Natural killer cell (primary cell): ENCODE results near the gene NDUFA1. TPM values are rescaled to one million over a fixed set of nuclear protein-coding genes. Genes with fewer than 3 reads are reported as not detected.
"Not testable (repeated sequence)": the region's sequence is repeated elsewhere in the genome, so short reads cannot be mapped to it uniquely, and the experiment has no call there.

ENCODE experiments used
- ATAC-seq, 3 donors: fragments of 150-1000 bp in 2 of 3; fragments of 200-7000 bp in 1 of 3; cut with Tn5 transposase; 1 replicate in 1 of 3; 2 replicates in 2 of 3; pipeline ENCODE4 v1.10.0; 2021; ENCODE audit warnings: mild to moderate bottlenecking in 2 of 3, moderate library complexity in 2 of 3
- DNase-seq, 2 donors: peaks; one replicate each; pipeline versions ENCODE4 v3.0.0 to v3.0.0-alpha.2; 2013 to 2021; ENCODE audit warnings: mixed read lengths in 1 of 2
- H3K27ac ChIP-seq: one replicate; pipeline ENCODE4 v1.5.1; 2013; ENCODE audit warnings: mild to moderate bottlenecking, low read length
- H3K27me3 ChIP-seq: one replicate; pipeline ENCODE4 v1.6.1; 2013; ENCODE audit warnings: low read length; ENCODE audit not compliant: control insufficient read depth, insufficient read depth
- H3K36me3 ChIP-seq: one replicate; pipeline ENCODE4 v1.6.1; 2013; ENCODE audit warnings: low read length; ENCODE audit not compliant: control insufficient read depth, insufficient read depth
- H3K4me1 ChIP-seq: one replicate; pipeline ENCODE4 v1.6.1; 2013; ENCODE audit warnings: low read length; ENCODE audit not compliant: control insufficient read depth, insufficient read depth
- H3K4me3 ChIP-seq: one replicate; pipeline ENCODE4 v1.5.1; 2013; ENCODE audit warnings: low read length
- H3K9me3 ChIP-seq: one replicate; pipeline ENCODE4 v1.6.1; 2013; ENCODE audit warnings: low read length; ENCODE audit not compliant: control insufficient read depth, insufficient read depth
- H3K27ac Mint-ChIP-seq, 2 donors: one replicate each; pipeline ENCODE4 v1.8.0; 2022; ENCODE audit warnings: mild to moderate bottlenecking in 2 of 2, mixed read lengths in 2 of 2, moderate library complexity in 1 of 2
- H3K27me3 Mint-ChIP-seq, 2 donors: one replicate each; pipeline ENCODE4 v1.8.0; 2022; ENCODE audit warnings: low read depth in 2 of 2, mixed read lengths in 2 of 2
- H3K36me3 Mint-ChIP-seq: one replicate; pipeline ENCODE4 v1.8.0; 2022; ENCODE audit warnings: mixed read lengths
- H3K4me1 Mint-ChIP-seq, 2 donors: one replicate each; pipeline ENCODE4 v1.8.0; 2022; ENCODE audit warnings: mixed read lengths in 2 of 2
- H3K4me3 Mint-ChIP-seq: one replicate; pipeline ENCODE4 v1.8.0; 2022; ENCODE audit warnings: mild to moderate bottlenecking, moderate library complexity, mixed read lengths
- H3K9me3 Mint-ChIP-seq, 2 donors: one replicate each; pipeline ENCODE4 v1.8.0; 2022; ENCODE audit warnings: mixed read lengths in 2 of 2
- WGBS: methylation state at CpG from one replicate; pipeline ENCODE4 v1.1.7; 2013; ENCODE audit warnings: missing lambda C conversion rate; ENCODE audit not compliant: insufficient coverage; 5-methylcytosine and 5-hydroxymethylcytosine counted together
- intact Hi-C: fragments of 100-400 bp; cut with micrococcal nuclease; formaldehyde crosslinking; loops from one replicate; pipeline ENCODE4 v1.14.2; 2022
- total RNA-seq, 4 donors: library from RNA; stranded (reverse); fragments of 120-200 nt in 1 of 4; gene quantifications; one replicate each; pipeline versions ENCODE4 v1.2.3 to v1.2.4, GENCODE V29; 2013 to 2022
- TF ChIP-seq, protein P1 (sequence below): fragments of 200-600 bp; IDR thresholded peaks from one replicate; pipeline ENCODE4 v1.8.0; 2022; ENCODE audit warnings: antibody characterized with exemption

NDUFA1 gene
- total RNA-seq, 3 donors from 2014 or later (not counting 1 experiment from before 2014, with no cell fraction given): 43.6 to 56.8 (median 54.9) TPM

DNA sequence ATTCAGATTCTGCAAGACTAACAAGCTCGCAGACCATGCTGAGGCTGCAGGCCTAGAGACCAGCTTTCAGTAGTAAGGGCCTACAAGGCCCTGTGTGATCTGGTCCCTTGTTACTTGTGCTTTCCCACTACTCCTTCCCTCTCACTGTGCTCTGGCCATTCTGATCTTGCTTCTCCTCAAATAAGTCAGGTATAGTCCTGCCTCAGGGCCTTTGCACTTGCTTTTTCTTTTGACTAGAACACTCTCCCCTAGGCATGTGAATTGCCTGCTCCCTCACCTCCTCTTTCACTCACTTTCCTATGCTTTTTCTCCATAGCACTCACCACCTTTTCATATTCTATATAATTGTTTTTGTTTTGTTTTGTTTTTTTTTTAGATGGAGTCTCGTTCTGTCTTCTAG, 46.2 kb downstream of the NDUFA1 start:
- 100% methylated on average over 2 of the region's 2 CpGs for WGBS
- Histone ChIP-seq H3K36me3 (no peaks in the 10 kb centered on the region), H3K27ac (no peak overlapping the region), H3K27me3 (no peaks in the 10 kb centered on the region), H3K4me3 (no peak overlapping the region), H3K9me3 (no peaks in the 10 kb centered on the region), H3K4me1 (no peaks in the 10 kb centered on the region)
- H3K27ac Mint-ChIP-seq: no peak overlapping the region
- TF ChIP-seq, protein P1, sequence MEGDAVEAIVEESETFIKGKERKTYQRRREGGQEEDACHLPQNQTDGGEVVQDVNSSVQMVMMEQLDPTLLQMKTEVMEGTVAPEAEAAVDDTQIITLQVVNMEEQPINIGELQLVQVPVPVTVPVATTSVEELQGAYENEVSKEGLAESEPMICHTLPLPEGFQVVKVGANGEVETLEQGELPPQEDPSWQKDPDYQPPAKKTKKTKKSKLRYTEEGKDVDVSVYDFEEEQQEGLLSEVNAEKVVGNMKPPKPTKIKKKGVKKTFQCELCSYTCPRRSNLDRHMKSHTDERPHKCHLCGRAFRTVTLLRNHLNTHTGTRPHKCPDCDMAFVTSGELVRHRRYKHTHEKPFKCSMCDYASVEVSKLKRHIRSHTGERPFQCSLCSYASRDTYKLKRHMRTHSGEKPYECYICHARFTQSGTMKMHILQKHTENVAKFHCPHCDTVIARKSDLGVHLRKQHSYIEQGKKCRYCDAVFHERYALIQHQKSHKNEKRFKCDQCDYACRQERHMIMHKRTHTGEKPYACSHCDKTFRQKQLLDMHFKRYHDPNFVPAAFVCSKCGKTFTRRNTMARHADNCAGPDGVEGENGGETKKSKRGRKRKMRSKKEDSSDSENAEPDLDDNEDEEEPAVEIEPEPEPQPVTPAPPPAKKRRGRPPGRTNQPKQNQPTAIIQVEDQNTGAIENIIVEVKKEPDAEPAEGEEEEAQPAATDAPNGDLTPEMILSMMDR: no peak
- DNase-seq (no peak), ATAC-seq (no peak)
- H3K27me3 Mint-ChIP-seq: no peaks in the 10 kb centered on the region
- H3K4me1 Mint-ChIP-seq: no peaks in the 10 kb centered on the region
- H3K4me3 Mint-ChIP-seq: no peak overlapping the region
- intact Hi-C loops: no loop called here
- H3K36me3 Mint-ChIP-seq: no peaks in the 10 kb centered on the region
- no peaks in the 10 kb centered on the region for H3K9me3 Mint-ChIP-seq

DNA sequence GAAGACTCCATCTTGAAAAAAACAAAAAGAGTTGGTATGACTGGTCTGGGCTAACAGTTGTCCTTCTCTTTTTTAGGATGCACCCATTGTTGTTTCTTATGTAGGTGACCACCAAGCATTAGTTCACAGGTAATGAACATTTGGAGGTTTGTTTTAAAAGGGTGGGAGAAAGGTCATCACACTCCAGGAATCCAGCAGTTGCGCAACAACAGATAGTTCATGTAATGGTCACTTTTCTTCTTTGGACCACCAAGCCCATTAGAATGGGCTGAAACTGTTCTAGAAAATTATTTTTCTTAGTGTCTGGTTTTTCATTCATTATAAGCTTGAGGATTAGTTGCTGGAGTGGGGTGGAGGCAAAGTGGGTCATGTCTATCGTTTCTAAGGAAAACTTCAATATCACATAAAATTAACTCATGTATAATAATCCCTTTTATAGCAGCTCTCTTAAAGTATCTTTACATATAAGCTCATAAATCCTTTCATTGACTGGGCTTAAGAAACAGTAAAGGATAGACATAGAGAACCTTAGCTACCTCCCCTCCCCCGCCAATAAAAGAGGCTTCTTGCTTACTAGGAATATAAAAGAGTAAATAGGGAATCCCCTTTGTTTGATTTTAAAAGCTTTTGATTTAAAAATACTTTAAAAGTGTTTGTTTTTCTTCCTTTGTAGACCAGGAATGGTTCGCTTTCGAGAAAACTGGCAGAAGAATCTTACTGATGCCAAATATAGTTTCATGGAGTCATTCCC, 48.4 kb downstream of the NDUFA1 start:
- Histone ChIP-seq H3K27ac (no peak overlapping the region), H3K36me3 (no peaks in the 10 kb centered on the region), H3K4me1 (no peaks in the 10 kb centered on the region), H3K4me3 (no peak overlapping the region), H3K9me3 (no peaks in the 10 kb centered on the region), H3K27me3 (no peaks in the 10 kb centered on the region)
- Mint-ChIP-seq H3K4me1 (no peaks in the 10 kb centered on the region), H3K27ac (no peak overlapping the region), H3K9me3 (no peaks in the 10 kb centered on the region), H3K4me3 (no peak overlapping the region), H3K27me3 (no peaks in the 10 kb centered on the region), H3K36me3 (no peaks in the 10 kb centered on the region)
- TF ChIP-seq, protein P1: no peak
- ATAC-seq (no peak), DNase-seq (no peak)
- intact Hi-C loops: no loop called here
- WGBS: 96% methylated on average over 3 of the region's 5 CpGs

DNA sequence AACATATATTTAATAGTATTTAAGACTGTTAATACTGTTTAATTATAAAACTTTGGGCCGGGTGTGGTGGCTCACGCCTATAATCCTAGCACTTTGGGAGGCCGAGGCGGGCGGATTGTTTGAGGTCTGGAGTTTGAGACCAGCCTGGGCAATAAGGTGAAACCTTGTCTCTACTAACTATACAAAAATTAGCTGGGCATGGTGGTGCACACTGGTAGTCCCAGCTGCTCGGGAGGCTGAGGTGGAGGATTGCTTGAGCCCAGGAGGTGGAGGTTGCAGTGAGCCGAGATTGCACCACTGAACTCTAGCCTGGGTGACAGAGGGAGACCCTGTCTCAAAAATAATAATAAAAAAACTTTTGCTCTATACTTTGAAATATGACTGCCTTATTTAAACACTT, 50.8 kb downstream of the NDUFA1 start:
- 100% methylated on average over 4 of the region's 7 CpGs for WGBS
- H3K4me1 Mint-ChIP-seq, intact Hi-C loops, H3K27ac ChIP-seq, H3K4me1 ChIP-seq, H3K27me3 ChIP-seq, DNase-seq, H3K27ac Mint-ChIP-seq, H3K36me3 Mint-ChIP-seq, ATAC-seq, H3K4me3 Mint-ChIP-seq, H3K9me3 ChIP-seq, H3K4me3 ChIP-seq, H3K36me3 ChIP-seq, H3K9me3 Mint-ChIP-seq, H3K27me3 Mint-ChIP-seq: not testable (repeated sequence)

Other genes with a start within 250 kb of the NDUFA1 start
- gene SEPTIN6, start 178.7 kb upstream of the NDUFA1 start, total RNA-seq: 100 to 1,000 TPM; 138 to 202 (median 158) TPM
- under 1 TPM in 1 of 3 donors, not detected in 2; 0.23 TPM for gene SOWAHD, start 113.2 kb upstream of the NDUFA1 start, total RNA-seq
- gene RPL39, start 80.2 kb upstream of the NDUFA1 start, total RNA-seq: 1,000 to 10,000 TPM; 1,040 to 1,487 (median 1,381) TPM
- gene UPF3B, start 18.9 kb upstream of the NDUFA1 start, total RNA-seq: 10 to 100 TPM in 2 of 3 donors, 1 to 10 TPM in 1; 9.3 to 16.4 (median 12.4) TPM
- 10 to 100 TPM; 29.6 to 45.9 (median 34.7) TPM for gene RNF113A, start 99 bp upstream of the NDUFA1 start, total RNA-seq
- gene AKAP14, start 24.1 kb downstream of the NDUFA1 start, total RNA-seq: not detected
- 10 to 100 TPM; 14.7 to 20.0 (median 15.4) TPM for gene NKAP, start 71.9 kb downstream of the NDUFA1 start, total RNA-seq
- gene RHOXF2B, start 205.9 kb downstream of the NDUFA1 start, total RNA-seq: not detected
- gene RHOXF1, start 244.1 kb downstream of the NDUFA1 start, total RNA-seq: 1 to 10 TPM in 2 of 3 donors, not detected in 1; 1.4 to 2.6 TPM